Retina (tissue), 1 donor: ENCODE results near the gene NOTCH1.
"Not testable (repeated sequence)": the region's sequence is repeated elsewhere in the genome, so short reads cannot be mapped to it uniquely, and the experiment has no call there.

Source experiments
- DNase-seq: peaks from one replicate; pipeline ENCODE4 v3.0.0-alpha.2; 2016

Gene NOTCH1

DNA sequence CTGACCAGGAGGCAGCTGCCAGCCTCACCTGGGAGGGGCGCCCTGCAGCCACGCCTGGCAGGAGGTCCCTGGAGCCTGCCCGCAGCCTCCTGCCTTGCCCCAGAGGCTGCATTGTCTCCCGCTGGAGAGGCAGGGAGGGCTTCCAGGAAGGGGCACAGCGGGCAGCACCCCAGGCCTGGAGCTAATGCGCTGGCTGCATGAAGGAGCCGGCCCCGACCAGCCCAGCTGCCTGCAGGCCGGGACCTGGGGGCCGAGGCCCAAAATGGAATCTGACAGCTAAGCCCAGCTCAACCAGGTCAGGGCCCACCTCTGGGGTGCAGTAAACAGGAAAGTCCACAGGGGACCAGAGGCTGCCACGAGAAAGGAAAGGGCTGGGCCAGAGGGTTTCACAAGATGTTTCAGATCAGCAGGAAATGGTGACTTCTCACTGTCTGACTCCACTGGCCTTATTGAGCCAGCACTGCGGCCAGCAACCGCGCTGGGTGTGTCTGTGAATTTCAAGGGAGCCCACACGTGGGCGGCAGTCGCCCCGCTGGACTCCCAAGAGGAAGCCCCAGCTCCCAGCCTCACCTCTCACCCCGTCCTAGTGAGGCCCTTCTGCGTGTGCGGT, 18.6 kb upstream of the NOTCH1 start:
- peak; percentile 36 for DNase-seq

DNA sequence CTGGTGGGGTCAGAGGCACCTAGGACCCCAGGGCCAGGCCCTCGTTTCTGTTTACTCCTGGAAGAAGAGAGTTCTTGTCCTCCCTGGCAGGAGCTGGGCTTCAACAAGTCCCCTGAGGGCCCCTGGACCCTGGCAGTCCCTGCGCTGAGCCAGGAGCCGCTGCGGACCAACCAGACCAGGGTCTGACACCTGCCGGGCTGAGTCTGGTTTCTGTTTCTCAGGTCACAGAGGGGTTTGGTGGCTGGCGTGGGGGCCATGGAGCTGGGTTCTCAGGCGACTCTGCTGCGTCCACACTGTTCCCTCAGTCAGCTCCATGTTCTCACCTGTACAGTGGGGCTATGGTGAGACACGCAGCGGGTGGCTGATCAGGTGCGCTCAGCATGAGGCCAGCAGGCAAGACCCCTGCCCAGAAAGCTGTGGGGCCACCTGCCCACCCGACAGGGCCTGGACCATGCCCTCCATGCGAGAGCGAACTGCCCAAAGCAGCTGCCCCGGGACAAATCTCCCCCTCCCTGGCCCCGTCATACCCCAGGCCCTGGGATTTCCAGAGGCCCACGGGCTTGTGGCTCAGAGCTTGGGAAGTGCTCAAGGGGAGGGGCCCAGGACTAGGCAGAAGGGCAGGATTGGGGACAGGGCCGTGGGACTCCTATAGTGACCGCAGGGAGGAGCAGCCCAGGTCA, 17.9 kb upstream of the NOTCH1 start:
- DNase-seq = no peak

DNA sequence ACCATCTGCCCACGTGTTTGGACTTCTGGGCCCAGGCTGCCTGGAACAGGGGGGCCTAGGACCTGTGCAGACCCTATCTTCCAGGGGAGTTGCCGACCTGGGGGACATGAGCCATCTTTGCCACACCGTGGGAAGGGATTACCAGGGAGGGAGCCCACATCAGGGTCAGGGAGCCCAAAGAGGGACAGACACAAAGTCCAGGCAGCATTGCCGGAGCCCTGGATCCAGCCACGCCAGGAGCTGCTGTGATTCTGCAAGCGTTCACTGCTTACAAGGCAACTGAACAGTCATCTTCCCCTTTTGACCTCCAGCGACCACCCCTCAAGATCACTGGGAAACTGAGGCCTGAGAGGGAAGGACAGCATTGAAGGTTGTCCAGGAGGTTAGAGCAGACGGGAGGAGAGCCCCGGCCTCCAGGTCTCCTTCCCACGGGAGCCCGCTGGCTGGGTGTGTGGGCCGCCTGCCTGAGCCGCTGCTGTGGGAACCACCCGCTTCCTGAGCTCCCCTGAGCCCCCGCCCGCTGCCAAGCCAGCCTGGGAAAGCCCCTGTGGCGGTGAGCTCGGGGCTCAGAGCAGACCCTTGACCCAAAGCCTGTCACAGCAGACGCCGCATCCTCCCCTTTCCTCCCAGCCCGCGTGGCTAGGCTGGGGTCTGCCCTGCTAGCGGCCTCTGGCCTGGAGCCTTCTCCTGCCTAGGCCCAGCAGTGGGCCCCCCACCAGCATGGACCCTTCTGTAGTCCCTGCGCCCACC, 17.1 kb upstream of the NOTCH1 start:
- peak; percentile 63 for DNase-seq

DNA sequence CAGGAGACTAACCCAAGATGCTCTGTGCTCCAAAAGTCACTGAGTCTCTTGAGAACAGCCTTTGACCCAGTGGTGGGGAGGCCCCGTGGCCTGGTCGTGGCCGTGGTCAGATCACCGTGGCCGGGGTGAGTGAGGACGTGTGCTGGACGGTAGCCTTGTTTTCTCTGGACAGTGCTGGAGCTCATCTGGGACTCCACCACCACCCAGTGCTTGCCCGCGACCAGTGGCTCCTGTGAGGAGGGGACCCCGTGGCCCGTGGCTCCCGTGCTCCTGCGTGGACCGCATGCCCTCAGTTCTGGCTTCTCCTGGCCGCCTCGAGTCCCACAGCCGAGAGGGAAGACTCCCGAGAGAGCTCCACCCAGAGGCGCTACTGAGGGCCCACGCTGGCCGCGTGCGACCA, 15.9 kb upstream of the NOTCH1 start:
- DNase-seq = no peak

DNA sequence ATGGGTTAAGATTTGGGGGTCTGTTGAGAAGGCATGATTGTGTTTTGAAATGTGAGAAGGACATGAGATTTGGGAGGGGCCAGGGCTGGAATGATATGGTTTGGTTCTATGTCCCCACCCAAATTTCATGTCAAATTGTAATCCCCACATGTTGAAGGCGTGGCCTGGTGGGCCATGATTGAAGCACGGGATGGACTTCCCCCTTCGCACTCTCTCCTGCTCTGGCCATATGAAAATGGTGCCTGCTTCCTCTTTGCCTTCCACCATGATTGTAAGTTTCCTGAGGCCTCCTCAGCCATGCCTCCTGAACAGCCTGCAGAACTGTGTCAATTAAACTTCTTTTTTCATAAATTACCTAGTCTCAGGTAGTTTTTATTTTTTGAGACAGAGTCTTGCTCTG, 14.7 kb upstream of the NOTCH1 start:
- no peak for DNase-seq

DNA sequence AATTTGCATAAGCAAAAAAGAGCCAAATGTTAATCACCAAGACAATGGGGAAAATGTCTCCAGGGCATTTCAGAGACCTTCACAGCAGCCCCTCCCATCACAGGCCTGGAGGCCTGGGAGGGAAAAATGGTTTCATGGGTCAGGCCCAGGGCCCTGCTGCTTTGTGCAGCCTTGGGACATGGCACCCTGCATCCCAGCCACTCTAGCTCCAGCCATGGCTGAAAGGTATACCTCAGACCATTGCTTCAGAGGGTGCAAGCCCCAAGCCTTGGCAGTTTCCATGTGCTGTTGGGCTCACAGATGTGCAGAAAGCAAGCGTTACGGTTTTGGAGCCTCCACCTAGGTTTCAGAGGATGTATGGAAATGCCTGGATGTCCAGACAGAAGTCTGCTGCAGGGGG, 13.5 kb upstream of the NOTCH1 start:
- DNase-seq = not testable (repeated sequence)

DNA sequence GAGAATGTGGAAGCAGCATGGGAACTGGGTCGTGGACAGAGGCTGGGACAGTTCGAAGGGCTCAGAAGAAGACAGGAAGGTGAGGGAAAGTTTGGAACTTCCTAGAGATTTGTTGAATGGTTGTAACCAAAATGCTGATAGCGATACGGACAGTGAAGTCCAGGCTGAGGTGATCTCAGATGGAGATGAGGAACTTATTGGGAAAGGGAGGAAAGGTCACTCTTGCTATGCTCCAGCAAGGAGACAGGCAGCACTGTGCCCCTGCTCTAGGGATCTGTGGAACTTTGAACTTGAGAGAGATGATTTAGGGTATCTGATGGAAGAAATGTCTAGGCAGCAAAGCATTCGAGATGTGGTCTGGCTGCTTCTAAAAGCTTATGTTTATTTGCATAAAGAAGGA, 13.0 kb upstream of the NOTCH1 start:
- not testable (repeated sequence) for DNase-seq

DNA sequence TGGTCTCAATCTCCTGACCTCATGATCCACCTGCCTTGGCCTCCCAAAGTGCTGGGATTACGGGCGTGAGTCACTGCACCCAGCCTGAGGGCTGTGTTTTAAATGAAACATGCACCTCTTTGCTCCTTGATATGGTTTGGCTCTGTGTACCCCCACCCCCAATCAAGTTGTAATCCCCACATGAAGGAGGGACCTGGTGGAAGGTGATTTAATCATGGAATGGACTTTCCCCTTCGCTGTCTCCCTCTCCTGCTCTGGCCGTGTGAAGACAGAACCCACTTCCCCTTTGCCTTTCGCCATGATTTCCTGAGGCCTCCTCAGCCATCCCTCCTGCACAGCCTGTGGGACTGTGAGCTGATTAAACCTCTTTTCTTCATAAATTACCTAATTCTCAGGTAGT, 12.5 kb upstream of the NOTCH1 start:
- no peak for DNase-seq

DNA sequence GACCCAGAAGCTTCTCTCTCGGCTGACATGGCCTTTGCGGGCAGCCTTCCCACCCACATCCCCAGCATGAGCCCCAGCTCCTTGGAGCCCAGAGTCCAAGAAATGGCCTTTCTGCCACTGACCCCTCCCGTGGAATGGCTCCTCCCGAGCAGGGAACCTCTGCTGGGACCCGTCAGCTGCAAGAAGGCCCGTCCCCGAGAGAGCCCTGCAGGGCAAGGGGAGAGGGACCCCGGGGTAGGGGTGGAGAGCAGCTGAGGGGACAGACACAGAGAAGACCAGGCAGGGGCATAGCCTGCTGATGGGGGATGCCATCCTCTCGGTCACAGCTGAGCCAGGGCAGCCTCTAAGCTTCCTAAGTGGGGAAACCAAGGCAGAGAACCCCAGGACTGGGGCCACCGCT, 11.2 kb upstream of the NOTCH1 start:
- no peak for DNase-seq

DNA sequence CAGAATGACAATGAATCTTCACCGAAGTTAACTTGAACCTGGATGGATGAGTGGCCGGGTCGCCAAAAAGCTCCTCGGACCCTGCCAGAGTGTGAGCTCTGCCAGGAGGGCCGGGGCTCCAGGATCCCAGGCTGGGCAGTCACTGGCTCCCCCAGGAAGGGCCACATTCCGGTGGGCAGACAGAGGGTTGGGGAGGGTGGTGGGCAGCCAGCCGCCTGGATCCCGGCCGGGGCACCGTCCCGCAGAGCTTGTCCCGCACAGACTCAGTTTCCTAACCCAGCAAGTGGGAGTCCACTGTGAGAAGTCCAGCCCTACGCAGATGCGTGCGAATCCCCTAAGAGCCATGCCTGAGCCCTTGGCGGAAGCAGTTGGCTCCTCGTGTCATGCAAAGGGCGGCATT, 10.3 kb upstream of the NOTCH1 start:
- DNase-seq = no peak

DNA sequence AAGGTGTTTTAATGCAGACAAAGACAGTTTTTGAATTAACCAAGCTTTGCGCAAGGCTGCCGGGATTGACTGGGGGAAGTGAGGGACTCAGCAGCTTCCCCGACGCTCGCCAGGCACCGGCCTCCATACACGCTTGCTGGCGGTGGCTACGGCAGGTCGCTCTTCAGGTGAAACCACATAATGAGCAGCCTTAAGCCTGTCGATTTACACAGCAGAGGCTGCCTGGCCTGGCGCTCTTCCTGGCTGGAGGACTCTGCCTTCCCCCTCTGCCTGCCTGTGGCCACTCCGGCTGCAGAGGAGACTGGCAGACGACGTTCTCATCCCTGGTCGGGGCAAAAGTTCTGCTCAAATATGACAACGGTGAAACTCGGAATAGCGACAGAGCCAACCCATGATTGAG, 9.0 kb upstream of the NOTCH1 start:
- no peak for DNase-seq

DNA sequence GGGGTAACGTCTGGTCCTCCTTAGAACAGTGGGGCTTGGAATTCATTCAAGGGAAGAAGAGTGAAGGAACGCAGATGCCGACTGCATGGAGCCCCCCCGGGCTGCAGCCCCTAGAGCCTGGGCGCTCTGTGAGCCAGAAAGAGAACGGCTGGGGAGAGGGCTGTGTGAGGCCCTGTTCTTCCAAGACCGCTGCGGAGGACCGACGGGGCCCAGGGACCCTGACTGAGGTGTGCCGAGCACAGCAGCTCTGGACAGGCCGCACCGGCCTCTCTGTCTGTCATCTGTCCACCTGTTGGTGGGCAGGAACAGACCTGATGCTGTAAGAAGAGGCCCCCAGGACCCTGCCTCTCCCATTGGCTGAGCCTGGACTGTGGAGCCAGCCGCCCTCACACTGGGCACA, 7.7 kb upstream of the NOTCH1 start:
- no peak for DNase-seq

DNA sequence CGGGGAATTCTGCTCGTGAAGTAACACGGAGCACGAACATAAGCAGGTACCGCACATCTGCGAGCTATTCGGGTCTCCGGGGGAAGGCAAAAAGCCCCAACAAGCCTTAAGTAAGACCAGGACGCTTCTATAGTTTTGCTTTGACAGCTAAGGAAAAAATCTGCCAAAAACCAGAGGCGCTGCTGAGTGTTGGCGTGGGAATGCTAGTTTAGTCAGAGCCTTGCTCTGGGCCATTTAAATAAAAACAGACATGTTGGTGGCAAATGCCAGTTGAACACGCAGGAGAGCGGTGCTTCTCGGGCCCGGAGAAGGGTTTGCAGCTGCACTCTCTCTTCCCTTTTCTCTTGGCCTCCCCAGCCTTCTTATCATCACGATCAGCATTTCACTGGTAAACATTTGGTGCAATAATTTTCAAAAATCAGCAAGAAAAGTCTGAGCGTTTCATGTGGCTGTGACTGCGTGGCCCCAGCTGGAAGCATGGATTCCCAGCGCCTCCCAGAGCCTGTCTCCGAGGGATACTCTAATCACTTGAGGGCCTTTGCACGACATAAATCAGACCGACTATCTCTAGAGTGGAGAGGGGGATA, 6.4 kb upstream of the NOTCH1 start:
- DNase-seq = no peak

DNA sequence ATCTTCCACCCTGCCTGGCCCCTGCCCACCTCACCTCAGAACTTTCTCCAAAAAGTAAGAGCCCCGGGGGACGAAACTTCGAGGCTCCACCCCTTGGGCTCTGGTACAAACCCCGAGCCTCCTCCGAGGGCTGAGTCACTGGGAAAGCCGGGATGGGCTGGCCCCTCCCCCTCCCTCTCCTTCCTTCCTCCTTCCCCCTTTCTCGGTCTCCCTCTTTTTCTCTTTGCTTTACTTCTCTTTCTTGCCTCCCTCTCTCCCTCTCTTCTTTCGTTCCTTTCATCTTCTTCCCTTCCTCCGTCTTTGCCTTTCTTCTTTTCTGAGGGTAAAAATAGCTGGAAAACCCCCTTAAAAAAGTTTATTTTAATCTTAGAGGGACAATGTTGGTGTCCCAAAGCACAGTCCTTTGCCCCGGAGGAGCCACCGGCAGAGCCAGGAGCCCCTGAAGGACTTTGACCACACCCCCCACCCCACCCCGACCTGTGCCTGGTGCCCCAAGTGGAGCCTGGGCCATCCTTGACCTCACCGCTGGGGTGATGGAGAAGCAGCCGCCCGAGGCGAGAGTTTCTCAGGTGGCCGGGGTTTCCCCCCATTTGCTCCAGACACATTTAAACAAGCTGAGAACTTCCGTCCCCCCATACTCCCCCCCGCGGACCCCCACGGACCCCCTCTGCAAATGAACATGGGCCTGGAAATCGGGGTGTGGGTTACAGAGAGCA, 5.7 kb upstream of the NOTCH1 start:
- DNase-seq = no peak

DNA sequence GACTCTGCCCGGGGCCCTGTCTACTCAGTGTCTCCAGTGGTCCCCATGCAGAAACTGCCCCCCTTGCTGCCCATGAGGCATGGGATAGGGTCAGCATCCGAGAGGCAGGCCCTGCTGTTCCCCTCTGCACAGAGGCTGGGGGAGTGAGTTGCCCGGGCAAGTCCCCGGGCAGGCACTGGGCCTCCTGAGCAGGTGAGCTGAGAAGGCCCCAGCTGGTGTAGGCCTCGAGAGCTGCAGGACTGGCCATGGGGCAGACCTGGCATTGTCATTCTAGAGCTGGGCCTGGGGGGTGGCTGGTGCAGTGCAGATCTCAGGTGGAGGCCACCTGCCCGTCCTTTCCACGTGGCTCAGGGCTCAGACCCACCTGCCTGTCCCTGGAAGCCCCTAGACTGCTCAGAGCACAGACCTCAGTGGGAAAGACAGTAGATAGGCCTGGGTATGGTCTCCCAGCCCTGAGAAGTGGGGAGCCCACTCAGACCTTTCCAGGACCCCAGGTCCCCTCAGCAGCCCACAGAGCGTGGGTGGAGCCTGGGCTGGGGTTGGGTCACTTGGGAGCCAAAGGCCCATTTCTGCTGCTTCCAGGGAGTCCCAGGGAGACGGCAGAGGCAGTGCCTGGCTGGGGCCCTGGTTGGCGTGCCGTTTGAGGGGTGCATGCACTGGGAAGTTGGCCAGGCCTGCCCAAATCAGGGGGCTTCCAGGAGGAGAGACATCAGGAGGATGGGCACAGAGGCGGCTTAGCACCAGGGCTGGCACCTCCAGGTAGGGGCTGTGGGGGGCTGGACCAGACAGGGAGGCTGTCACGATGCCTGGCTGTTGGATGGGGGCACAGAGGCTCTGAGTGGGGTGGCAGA, 4.8 kb upstream of the NOTCH1 start:
- no peak for DNase-seq

DNA sequence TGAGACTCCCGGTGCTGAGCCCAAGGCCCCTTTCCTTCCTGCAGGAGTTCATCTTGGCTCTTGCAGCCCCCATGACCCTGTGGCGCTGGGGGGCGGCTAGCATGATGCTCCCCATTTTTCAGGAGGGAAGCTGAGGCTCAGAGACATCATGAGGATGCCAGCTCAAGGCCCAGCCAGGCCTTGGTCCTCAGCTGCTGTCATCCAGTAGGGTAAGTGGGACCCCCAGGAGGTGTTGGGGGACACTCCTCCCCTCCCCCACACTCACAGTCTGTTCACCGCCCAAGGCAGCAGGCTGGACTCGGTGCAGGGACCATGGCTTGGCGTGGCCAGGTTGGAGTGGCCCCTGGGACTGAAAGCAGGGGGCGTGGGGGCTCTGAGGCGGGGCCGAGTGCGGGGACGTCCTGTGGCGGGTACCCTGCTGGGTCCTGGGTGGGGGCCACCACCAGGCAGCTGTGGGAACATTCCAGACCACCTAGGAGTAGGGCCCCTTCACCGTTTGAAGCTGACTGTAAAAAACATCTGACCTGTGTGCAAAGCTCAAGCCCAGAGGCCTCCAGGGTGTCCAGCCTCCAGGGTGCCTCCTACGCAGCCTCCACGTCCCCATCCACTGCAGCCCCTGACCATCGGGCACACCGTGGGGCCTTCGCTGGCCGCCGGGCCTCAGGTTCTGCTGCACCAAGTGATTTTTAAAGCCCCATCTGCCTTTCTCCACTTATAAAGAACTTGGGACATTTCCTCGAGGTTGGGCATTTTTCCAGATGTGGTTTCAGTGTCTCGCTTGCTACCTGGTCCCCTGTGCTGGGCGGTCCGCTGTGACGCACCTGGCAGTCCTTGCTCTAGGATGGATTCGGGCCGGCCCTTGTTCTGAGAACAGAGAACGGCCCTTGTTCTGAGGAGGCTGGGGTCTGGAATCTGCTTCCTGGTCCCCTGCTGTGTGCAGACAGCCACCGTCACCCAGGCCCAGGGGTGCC, 3.4 kb upstream of the NOTCH1 start:
- DNase-seq = no peak

DNA sequence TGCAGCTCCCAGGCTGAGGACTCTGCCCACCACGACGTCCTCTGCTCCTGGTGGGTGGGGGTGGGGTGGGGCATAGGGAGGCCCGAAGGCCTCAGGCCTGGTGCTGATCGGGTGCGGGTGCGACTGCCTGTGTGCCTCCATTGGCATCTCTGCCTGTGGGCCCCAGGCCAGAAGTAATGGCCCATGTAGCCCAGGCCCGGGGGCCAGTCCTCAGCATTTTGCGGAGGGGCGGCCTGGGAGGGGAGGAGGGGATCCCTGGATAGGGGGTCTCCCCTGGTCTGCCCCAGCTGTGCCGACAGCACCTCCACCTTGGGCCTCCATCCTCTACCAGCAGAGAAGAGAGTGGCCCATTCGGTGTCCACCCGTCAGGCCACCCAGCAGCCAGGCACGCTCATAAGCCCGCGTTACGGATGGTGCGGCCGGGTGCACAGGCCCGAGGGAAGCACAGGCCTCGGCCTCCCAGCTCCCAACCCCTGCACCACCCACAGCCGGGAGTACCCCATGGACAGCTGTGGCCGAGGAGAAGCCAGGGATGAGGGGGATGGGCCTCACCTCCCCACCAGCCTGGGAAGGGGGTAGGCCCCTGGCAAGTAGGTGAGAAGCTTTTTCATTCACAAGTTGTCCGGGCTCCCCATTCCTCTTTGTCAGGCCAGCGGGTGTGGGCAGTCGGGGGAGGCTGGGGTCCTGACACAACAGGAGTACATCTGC, 1.8 kb upstream of the NOTCH1 start:
- DNase-seq = no peak

DNA sequence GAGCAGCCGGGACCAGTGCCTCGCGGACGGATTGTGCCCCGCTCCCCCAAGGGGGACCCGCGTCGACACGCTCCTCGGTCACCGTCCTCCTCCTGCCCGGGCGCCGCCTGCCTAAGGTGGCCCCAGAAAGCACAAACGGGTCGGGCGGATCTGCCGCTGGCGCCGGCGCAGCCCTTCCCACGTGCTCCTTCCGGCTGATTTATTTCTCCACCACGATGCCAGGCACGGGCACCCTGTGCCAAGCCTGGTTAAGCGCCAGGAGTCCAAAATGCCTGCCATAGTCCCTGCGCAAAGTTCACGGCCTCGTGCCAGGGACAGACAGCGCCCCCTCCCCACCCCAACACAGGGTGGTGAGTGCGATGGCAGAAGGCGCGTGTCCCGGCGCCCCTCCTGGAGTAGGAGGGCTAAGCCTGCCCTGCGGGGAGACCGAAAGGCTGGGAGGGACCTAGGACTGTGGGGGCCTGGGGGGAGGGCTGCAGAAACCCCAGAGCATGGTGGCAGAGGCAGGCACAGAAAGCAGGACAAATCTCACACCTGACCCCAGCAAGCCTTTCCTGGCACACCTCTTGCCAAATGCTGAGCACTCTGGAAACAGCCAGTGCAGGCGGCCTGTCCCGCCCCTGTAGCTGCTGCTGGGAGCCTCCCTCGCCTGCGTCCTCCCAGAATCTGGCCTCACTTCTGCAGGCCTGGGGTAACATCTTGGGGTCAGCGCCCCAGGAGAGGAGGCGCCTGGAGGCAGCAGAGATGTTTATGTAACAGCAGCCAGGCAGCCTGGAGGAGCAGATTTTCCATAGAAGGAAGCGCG, 1.1 kb upstream of the NOTCH1 start:
- DNase-seq = no peak

DNA sequence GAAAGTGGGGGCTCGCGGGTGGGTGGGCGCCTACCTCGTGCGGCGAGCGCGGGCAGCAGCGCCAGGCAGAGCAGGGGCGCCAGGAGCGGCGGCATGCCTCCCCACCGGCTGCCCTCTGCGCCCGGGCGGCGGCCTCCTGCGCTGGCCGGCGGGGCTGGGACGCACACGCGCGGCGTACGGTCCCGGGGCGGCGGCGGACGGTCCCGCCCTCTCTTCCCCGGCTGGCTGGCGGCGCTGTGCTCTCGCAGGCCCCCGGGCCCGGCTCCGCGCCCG, 220 bp downstream of the NOTCH1 start:
- no peak for DNase-seq
